Nephron progenitor cell (in vitro differentiated cells): ENCODE results near the gene NOP53.

ENCODE experiments used
- DNase-seq: peaks from one replicate; pipeline ENCODE4 v3.0.0; 2021
- H3K27ac Mint-ChIP-seq: 2 replicates; pipeline ENCODE4 v1.8.0; 2021; ENCODE audit warnings: mild to moderate bottlenecking, moderate library complexity, mixed read lengths
- H3K27me3 Mint-ChIP-seq: 2 replicates; pipeline ENCODE4 v1.8.0; 2021; ENCODE audit warnings: mild to moderate bottlenecking, low read depth, mixed read lengths; ENCODE audit not compliant: poor library complexity
- H3K36me3 Mint-ChIP-seq: 2 replicates; pipeline ENCODE4 v1.8.0; 2021; ENCODE audit warnings: low read depth, mixed read lengths
- H3K4me1 Mint-ChIP-seq: 2 replicates; pipeline ENCODE4 v1.8.0; 2021; ENCODE audit warnings: mixed read lengths
- H3K4me3 Mint-ChIP-seq: 2 replicates; pipeline ENCODE4 v1.8.0; 2021; ENCODE audit warnings: mild to moderate bottlenecking, moderate library complexity, mixed read lengths
- H3K9me3 Mint-ChIP-seq: 2 replicates; pipeline ENCODE4 v1.8.0; 2021; ENCODE audit warnings: mild to moderate bottlenecking, moderate library complexity, mixed read lengths
- CTCF ChIP-seq: fragments of 200-600 bp; sonication (generic); IDR thresholded peaks from 2 replicates; pipeline ENCODE4 v1.5.0; 2021; ENCODE audit warnings: antibody characterized with exemption

Gene NOP53

DNA sequence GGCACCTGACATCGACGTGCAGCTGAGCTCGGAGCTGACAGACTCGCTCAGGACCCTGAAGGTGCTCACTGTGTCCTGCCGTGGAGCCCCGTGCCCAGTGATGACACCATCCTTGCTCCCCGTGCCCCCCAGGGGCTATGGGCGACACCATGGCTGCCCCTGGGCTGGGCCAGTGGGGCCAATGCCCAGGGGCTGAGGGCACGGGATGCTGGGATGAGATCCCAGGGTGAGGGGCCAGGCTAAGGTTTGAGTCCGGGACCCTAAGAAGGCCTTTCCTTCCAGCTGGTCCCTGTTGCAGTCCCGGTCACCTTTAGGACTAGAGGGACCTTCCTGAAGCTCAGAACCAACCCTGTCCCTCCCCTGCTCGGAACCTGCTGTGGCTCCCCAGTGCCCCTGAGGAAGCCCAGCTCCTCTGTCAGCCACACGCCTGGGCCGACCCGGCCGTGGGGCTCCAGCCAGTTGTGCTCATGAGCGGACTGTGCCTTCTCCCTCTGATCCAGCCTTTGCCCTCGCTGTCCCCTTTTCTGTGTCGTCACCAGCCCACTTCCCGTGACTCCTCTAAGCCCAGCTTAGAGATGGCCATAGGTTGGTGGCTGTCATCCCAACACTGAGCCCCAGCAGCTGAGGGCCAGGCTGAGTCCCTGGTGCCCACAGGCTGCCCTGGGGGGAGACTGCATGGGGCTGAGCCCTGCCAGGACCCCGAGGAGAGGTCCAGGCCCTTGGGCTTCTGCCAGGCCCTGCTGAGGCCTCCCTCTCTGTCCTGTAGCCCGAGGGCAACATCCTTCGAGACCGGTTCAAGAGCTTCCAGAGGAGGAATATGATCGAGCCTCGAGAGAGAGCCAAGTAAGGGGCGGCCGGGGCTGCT lies 10.6 kb downstream of the NOP53 start:
- no peak for DNase-seq
- TF ChIP-seq CTCF = no peak
- Mint-ChIP-seq H3K9me3 (no peaks in the 10 kb centered on the region), H3K4me1 (no peaks in the 10 kb centered on the region), H3K4me3 (no peak overlapping the region), H3K27me3 (no peaks in the 10 kb centered on the region), H3K27ac (no peak overlapping the region), H3K36me3 (peaks cover 48% of the 10 kb centered on the region)

GRCh38 chr19:47756627-47756929 lies 11.2 kb downstream of the NOP53 start:
- Mint-ChIP-seq H3K4me3 (no peak overlapping the region), H3K9me3 (no peaks in the 10 kb centered on the region), H3K4me1 (no peaks in the 10 kb centered on the region), H3K27ac (no peak overlapping the region), H3K27me3 (no peaks in the 10 kb centered on the region), H3K36me3 (peaks cover 48% of the 10 kb centered on the region)
- TF ChIP-seq CTCF = no peak
- no peak for DNase-seq

- H3K9me3 Mint-ChIP-seq = no peaks in the 10 kb centered on the region
- peak overlapping the region; percentile 57 for H3K27ac Mint-ChIP-seq
- no peaks in the 10 kb centered on the region for H3K4me1 Mint-ChIP-seq
- no peaks in the 10 kb centered on the region for H3K27me3 Mint-ChIP-seq
- no peak overlapping the region for H3K4me3 Mint-ChIP-seq
- no peak for TF ChIP-seq CTCF
- peaks cover 48% of the 10 kb centered on the region for H3K36me3 Mint-ChIP-seq
- no peak for DNase-seq
Measured at GRCh38 chr19:47756953-47757608, 11.7 kb downstream of the NOP53 start.

DNA sequence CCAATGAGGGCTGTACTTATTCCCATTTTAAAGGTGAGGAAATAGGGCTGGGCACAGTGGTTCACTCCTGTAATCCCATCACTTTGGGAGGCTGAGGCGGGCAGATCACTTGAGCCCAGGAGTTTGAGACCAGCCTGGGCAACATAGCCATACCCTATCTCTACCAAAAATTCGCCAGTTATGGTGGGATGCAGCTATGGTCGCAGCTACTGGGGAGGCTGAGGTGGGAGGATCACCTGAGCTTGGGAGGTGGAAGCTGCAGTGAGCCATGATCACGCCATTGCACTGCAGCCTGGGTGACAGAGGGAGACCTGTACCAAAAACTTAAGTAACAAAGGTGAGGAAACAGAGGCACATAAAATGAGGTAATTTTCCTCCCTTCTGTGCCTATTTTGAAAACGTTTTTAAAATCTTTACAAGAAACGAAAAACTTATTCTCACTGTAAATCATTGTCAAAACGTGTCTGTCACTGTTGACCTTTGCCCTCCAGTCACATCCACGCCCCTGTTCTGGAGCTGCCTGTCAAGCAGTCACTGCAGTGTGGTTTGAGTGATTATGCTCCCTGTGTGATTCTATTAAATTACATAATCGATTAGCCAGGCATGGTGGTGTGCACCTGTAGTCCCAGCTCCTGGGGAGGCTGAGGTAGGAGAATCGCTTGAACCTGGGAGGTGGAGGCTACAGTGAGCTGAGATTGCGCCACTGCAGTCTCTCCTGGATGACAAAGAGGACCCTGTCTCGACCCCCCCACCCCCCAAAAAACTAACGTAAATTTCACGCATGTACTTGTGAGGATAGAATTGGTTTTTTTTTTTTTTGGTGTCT lies 12.5 kb downstream of the NOP53 start:
- no peak overlapping the region for H3K27ac Mint-ChIP-seq
- H3K4me3 Mint-ChIP-seq = no peak overlapping the region
- DNase-seq = no peak
- no peaks in the 10 kb centered on the region for H3K27me3 Mint-ChIP-seq
- H3K36me3 Mint-ChIP-seq = peaks cover 48% of the 10 kb centered on the region
- peaks cover 4% of the 10 kb centered on the region for H3K4me1 Mint-ChIP-seq
- no peak for TF ChIP-seq CTCF
- H3K9me3 Mint-ChIP-seq = no peaks in the 10 kb centered on the region

GRCh38 chr19:47758443-47758804 lies 13.1 kb downstream of the NOP53 start:
- Mint-ChIP-seq H3K36me3 (peaks cover 42% of the 10 kb centered on the region), H3K4me1 (peaks cover 5% of the 10 kb centered on the region), H3K4me3 (no peak overlapping the region), H3K27me3 (no peaks in the 10 kb centered on the region), H3K27ac (no peak overlapping the region), H3K9me3 (no peaks in the 10 kb centered on the region)
- TF ChIP-seq CTCF = no peak
- no peak for DNase-seq
